H1 (cell line): Measurements from ENCODE around the gene MAK. TPM values are rescaled to one million over a fixed set of nuclear protein-coding genes. Genes with fewer than 3 reads are reported as not detected.

Experiments used
- CTCF ChIA-PET: fragments of 300-600 bp; sonication (Branson Sonifier 250); formaldehyde crosslinking; loops from one replicate; lab custom pipeline; 2021; ENCODE audit not compliant: partially characterized antibody; lab: Charles Lee
- POLR2A ChIA-PET: fragments of 300-600 bp; sonication (Branson Sonifier 250); formaldehyde crosslinking; loops from one replicate; lab custom pipeline; 2021; ENCODE audit warnings: inconsistent platforms; ENCODE audit not compliant: partially characterized antibody; lab: Charles Lee
- DNase-seq, 2 experiments: peaks; one replicate each; pipeline versions ENCODE4 v3.0.0 to v3.0.0-alpha.2; 2010 to 2022; ENCODE audit warnings: low spot score in 2 of 2, low read depth in 1 of 2, mixed read lengths in 1 of 2
- FAIRE-seq: peaks from 2 replicates; lab custom pipeline; 2011; peaks lifted over from hg19 to GRCh38; lab: Jason Lieb, UNC
- H2AFZ ChIP-seq: 2 replicates; pipeline ENCODE4 v1.8.1; 2012; ENCODE audit warnings: low read length, inconsistent platforms
- H2AK5ac ChIP-seq: 2 replicates; pipeline ENCODE4 v1.6.1; 2013; ENCODE audit warnings: low read depth, low read length
- H2BK120ac ChIP-seq: replicated peaks from 2 replicates; pipeline ENCODE3; 2013; ENCODE audit warnings: low read depth, low read length, inconsistent platforms
- H2BK12ac ChIP-seq: 2 replicates; pipeline ENCODE4 v1.6.1; 2013; ENCODE audit warnings: low read depth, low read length
- H2BK15ac ChIP-seq: 2 replicates; pipeline ENCODE4 v1.6.1; 2013; ENCODE audit warnings: low read length
- H2BK20ac ChIP-seq: 2 replicates; pipeline ENCODE4 v1.6.1; 2013; ENCODE audit warnings: low read length
- H2BK5ac ChIP-seq: 2 replicates; pipeline ENCODE4 v1.6.1; 2013; ENCODE audit warnings: low read depth, low read length
- H3K14ac ChIP-seq: 2 replicates; pipeline ENCODE4 v1.6.1; 2013; ENCODE audit warnings: inconsistent platforms; ENCODE audit not compliant: insufficient read length
- H3K18ac ChIP-seq: 2 replicates; pipeline ENCODE4 v1.6.1; 2013; ENCODE audit warnings: low read length; ENCODE audit errors: extremely low read depth
- H3K23ac ChIP-seq: 2 replicates; pipeline ENCODE4 v1.6.1; 2013; ENCODE audit warnings: inconsistent platforms; ENCODE audit not compliant: insufficient read length
- H3K23me2 ChIP-seq: 2 replicates; pipeline ENCODE4 v1.6.1; 2013; ENCODE audit warnings: low read depth, low read length
- H3K27ac ChIP-seq: 2 replicates; pipeline ENCODE4 v1.6.1; 2011; ENCODE audit warnings: low read depth, low read length, inconsistent platforms
- H3K27me3 ChIP-seq, 4 experiments: replicated peaks in 1 of 4; 1 replicate in 1 of 4; 2 replicates in 3 of 4; pipeline versions ENCODE4 v1.6.1 to v1.8.1; 2011 to 2013; ENCODE audit warnings: low read length in 3 of 4, mild to moderate bottlenecking in 3 of 4, inconsistent platforms in 2 of 4, mixed read lengths in 2 of 4, moderate library complexity in 1 of 4; ENCODE audit not compliant: control insufficient read depth in 3 of 4, insufficient read depth in 3 of 4; ENCODE audit errors: extremely low read depth in 1 of 4
- H3K36me3 ChIP-seq, 4 experiments: 2 replicates each; pipeline versions ENCODE4 v1.6.1 to v1.8.1; 2011 to 2013; ENCODE audit warnings: mild to moderate bottlenecking in 4 of 4, low read length in 3 of 4, moderate library complexity in 2 of 4, control low read depth in 1 of 4, inconsistent platforms in 1 of 4; ENCODE audit not compliant: insufficient read depth in 4 of 4, control insufficient read depth in 2 of 4
- H3K4ac ChIP-seq: replicated peaks from 2 replicates; pipeline ENCODE3; 2013; ENCODE audit warnings: low read length, low read depth, mixed read lengths, inconsistent platforms; ENCODE audit not compliant: insufficient read length
- H3K4me1 ChIP-seq, 4 experiments: replicated peaks in 1 of 4; 1 replicate in 1 of 4; 2 replicates in 3 of 4; pipeline versions ENCODE4 v1.6.1 to v1.8.1; 2011 to 2013; ENCODE audit warnings: low read length in 3 of 4, inconsistent platforms in 2 of 4, mixed read lengths in 1 of 4; ENCODE audit not compliant: insufficient read depth in 4 of 4, control insufficient read depth in 3 of 4
- H3K4me2 ChIP-seq, 2 experiments: 2 replicates each; pipeline versions ENCODE4 v1.6.1 to v1.8.1; 2011 to 2013; ENCODE audit warnings: low read depth in 2 of 2, low read length in 2 of 2, control low read depth in 1 of 2, inconsistent platforms in 1 of 2, mild to moderate bottlenecking in 1 of 2; ENCODE audit not compliant: insufficient read depth in 1 of 2
- H3K4me3 ChIP-seq, 4 experiments: fragments of 200-600, 300-600 bp in 1 of 4; sonication (generic), shearing (Covaris generic), sonication (Bioruptor Twin) in 1 of 4; 2 replicates each; pipeline versions ENCODE4 v1.5.1 to v1.8.1; 2011 to 2016; ENCODE audit warnings: low read length in 4 of 4, low read depth in 3 of 4, control low read depth in 2 of 4, inconsistent platforms in 2 of 4, mild to moderate bottlenecking in 2 of 4, mixed read lengths in 1 of 4, moderate library complexity in 1 of 4; ENCODE audit not compliant: insufficient read depth in 2 of 4; ENCODE audit errors: extremely low read depth in 1 of 4
- H3K56ac ChIP-seq: replicated peaks from 2 replicates; pipeline ENCODE3; 2013; ENCODE audit warnings: low read depth, mild to moderate bottlenecking, mixed read lengths, low read length, inconsistent platforms; ENCODE audit not compliant: insufficient read length
- H3K79me1 ChIP-seq: 2 replicates; pipeline ENCODE4 v1.6.1; 2013; ENCODE audit warnings: low read depth, low read length, control low read depth
- H3K79me2 ChIP-seq, 2 experiments: 2 replicates each; pipeline versions ENCODE4 v1.6.1 to v1.8.1; 2012 to 2013; ENCODE audit warnings: low read length in 2 of 2, mild to moderate bottlenecking in 2 of 2, inconsistent platforms in 1 of 2; ENCODE audit not compliant: insufficient read depth in 2 of 2, control insufficient read depth in 1 of 2
- H3K9ac ChIP-seq, 4 experiments: replicated peaks in 1 of 4; 1 replicate in 1 of 4; 2 replicates in 3 of 4; pipeline versions ENCODE4 v1.6.1 to v1.8.1; 2011 to 2013; ENCODE audit warnings: low read depth in 3 of 4, low read length in 3 of 4, control low read depth in 2 of 4, mild to moderate bottlenecking in 2 of 4, moderate library complexity in 2 of 4, inconsistent platforms in 1 of 4; ENCODE audit errors: extremely low read depth in 1 of 4
- H3K9me3 ChIP-seq, 2 experiments: 2 replicates each; pipeline versions ENCODE4 v1.6.1 to v1.8.1; 2012 to 2013; ENCODE audit warnings: mild to moderate bottlenecking in 2 of 2, moderate library complexity in 2 of 2, control low read depth in 1 of 2, inconsistent platforms in 1 of 2, low read depth in 1 of 2, low read length in 1 of 2, mixed read lengths in 1 of 2; ENCODE audit not compliant: insufficient read depth in 2 of 2
- H4K20me1 ChIP-seq, 2 experiments: replicated peaks in 1 of 2; 2 replicates each; pipeline versions ENCODE3 to v1.8.1; 2011 to 2013; ENCODE audit warnings: inconsistent platforms in 2 of 2, low read length in 2 of 2, mild to moderate bottlenecking in 1 of 2; ENCODE audit not compliant: insufficient read depth in 2 of 2, control insufficient read depth in 1 of 2
- H4K5ac ChIP-seq: 2 replicates; pipeline ENCODE4 v1.6.1; 2013; ENCODE audit warnings: low read length, low read depth, mixed read lengths, inconsistent platforms; ENCODE audit not compliant: insufficient read length
- H4K8ac ChIP-seq: 2 replicates; pipeline ENCODE4 v1.8.0; 2013; ENCODE audit warnings: mild to moderate bottlenecking, moderate library complexity, low read length, inconsistent platforms; ENCODE audit not compliant: insufficient read depth; ENCODE audit errors: extremely low read depth
- H4K91ac ChIP-seq: replicated peaks from 2 replicates; pipeline ENCODE3; 2013; ENCODE audit warnings: low read length, mixed read lengths, inconsistent platforms; ENCODE audit not compliant: insufficient read length
- KDM1A ChIP-seq: fragments of 200-600, 300-600 bp; sonication (generic); IDR thresholded peaks from 2 replicates; pipeline ENCODE4 v1.7.1; 2016; ENCODE audit warnings: mild to moderate bottlenecking, low read length, borderline replicate concordance
- KDM5A ChIP-seq: fragments of 200-600 bp; IDR thresholded peaks from 2 replicates; pipeline ENCODE4 v1.7.1; 2012; ENCODE audit warnings: mild to moderate bottlenecking, low read length, inconsistent platforms, mixed read lengths
- POLR2A ChIP-seq, 2 experiments: IDR thresholded peaks; 1 replicate in 1 of 2; 2 replicates in 1 of 2; pipeline ENCODE4 v1.6.1; 2011; ENCODE audit warnings: low read depth in 2 of 2, low read length in 2 of 2, mild to moderate bottlenecking in 2 of 2; ENCODE audit errors: control extremely low read depth in 1 of 2
- RXRA ChIP-seq: IDR thresholded peaks from 2 replicates; pipeline ENCODE4 v1.6.1; 2011; ENCODE audit warnings: low read depth, mild to moderate bottlenecking, low read length, moderate library complexity; ENCODE audit not compliant: insufficient read depth
- TEAD4 ChIP-seq: IDR thresholded peaks from 2 replicates; pipeline ENCODE4 v1.6.1; 2012; ENCODE audit warnings: low read depth, low read length, inconsistent platforms, mixed read lengths
- YY1 ChIP-seq: IDR thresholded peaks from 2 replicates; pipeline ENCODE4 v1.6.1; 2011; ENCODE audit warnings: low read depth, mild to moderate bottlenecking, low read length
- WGBS, 2 experiments: shearing (Covaris generic) in 1 of 2; methylation state at CpG; one replicate each; pipeline versions ENCODE4 v1.1.6 to v1.1.7; 2013 to 2015; ENCODE audit warnings: low lambda C conversion rate in 2 of 2, mixed read lengths in 2 of 2, inconsistent platforms in 1 of 2, low coverage in 1 of 2, missing lambda C conversion rate in 1 of 2; ENCODE audit not compliant: insufficient replicate concordance in 2 of 2, insufficient coverage in 1 of 2, insufficient read length in 1 of 2; ENCODE audit errors: extremely low coverage in 1 of 2, missing lambda C conversion rate in 1 of 2; 5-methylcytosine and 5-hydroxymethylcytosine counted together
- polyA plus RNA-seq, 7 experiments: library from polyadenylated mRNA; depleted of rRNA in 3 of 7; stranded (reverse) in 5 of 7; unstranded in 2 of 7; fragments of >200 nt in 5 of 7; fragments of 200-250 nt in 2 of 7; gene quantifications; 1 replicate in 5 of 7; 2 replicates in 1 of 7; 4 replicates in 1 of 7; pipeline versions ENCODE4 v1.2.1 to v1.2.3, GENCODE V29; 2011 to 2013; ENCODE audit warnings: missing spikeins in 2 of 7, mixed read lengths in 2 of 7
- total RNA-seq: library from RNA; stranded (reverse); fragmentation: NEBNext Ultra II Directional; extraction: Animal tissue kit (Norgen Biotek cat#: 25700); gene quantifications from 2 replicates; pipeline ENCODE4 v1.2.1, GENCODE V29; 2021

The MAK gene
- total and polyA plus RNA-seq, 2 of the 8 experiments (the other 6 are each of a cell fraction or from before 2014, with no cell fraction given), result 0.08 to 0.37 TPM

DNA sequence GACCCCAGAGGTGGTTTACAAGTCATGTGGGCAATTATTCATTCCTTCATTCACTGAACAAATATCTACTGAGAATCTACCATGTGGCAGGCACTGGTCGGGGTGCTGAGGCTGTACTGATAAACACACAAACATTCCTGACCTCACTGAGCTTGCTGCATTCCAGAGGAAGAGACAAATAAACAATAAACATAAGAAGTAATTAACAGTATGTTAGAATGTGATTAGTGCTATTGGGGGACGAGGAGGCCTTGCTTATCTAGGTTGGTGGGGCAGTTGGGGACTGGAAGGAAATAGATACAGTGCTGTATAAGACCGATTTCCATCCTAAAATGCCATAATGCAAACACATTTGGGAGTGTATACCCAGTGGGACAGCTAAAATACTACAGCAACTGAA is 44.1 kb downstream of the MAK start:
- 86% methylated on average over 3 of the region's 3 CpGs; no CpG with 5 or more reads in 1 of the 2 experiments for WGBS, 2 experiments
- CTCF ChIA-PET, result interaction anchor here (0.6 to 4.1 kb wide), 5 partner anchors 8 to 316 kb away, joined by 3 to 14 read pairs (median 9); no protein-coding TSS in a partner anchor
- no peak overlapping the region for H4K8ac ChIP-seq

More for the DNA sequence above, 44.1 kb downstream of the MAK start:
- Histone ChIP-seq H3K27ac (no peak overlapping the region), H3K9me3 (no peaks in the 10 kb centered on the region), H3K4ac (no peak overlapping the region), H3K4me2 (no peak overlapping the region), H3K18ac (no peak overlapping the region), H2BK12ac (no peak overlapping the region), H2BK120ac (no peak overlapping the region), H4K5ac (no peak overlapping the region), H3K36me3 (0 out of 8 replicates have a peak, but pooled peaks cover 0 to 3% (median 0%) of the 10 kb centered on the region in 4 experiments), H2AFZ (no peak overlapping the region), H3K23ac (no peak overlapping the region), H2BK15ac (no peak overlapping the region), H3K14ac (no peak overlapping the region), H2BK20ac (no peak overlapping the region), H2BK5ac (no peak overlapping the region), H2AK5ac (no peak overlapping the region), H3K4me1 (no peaks in the 10 kb centered on the region), H3K9ac (no peak overlapping the region), H3K27me3 (no peaks in the 10 kb centered on the region), H3K4me3 (no peak overlapping the region), H3K56ac (no peak overlapping the region), H3K79me1 (no peaks in the 10 kb centered on the region), H3K79me2 (no peaks in the 10 kb centered on the region), H3K23me2 (no peaks in the 10 kb centered on the region), H4K20me1 (peaks cover 0 to 2% of the 10 kb centered on the region in 2 experiments), H4K91ac (no peak overlapping the region)
- DNase-seq (no peak), FAIRE-seq (no peak)
- TF ChIP-seq POLR2A (IDR thresholded peaks at IDR 0.05; ENCODE audit: control extremely low read depth in 1 of 2, low read depth in 2 of 2, low read length in 2 of 2), result no peak
- no peak for TF ChIP-seq RXRA
- TF ChIP-seq KDM5A, result no peak
- no peak for TF ChIP-seq YY1
- TF ChIP-seq TEAD4, result 0 out of 2 replicates have a peak, but pooled peaks have one; percentile 5
- no peak for TF ChIP-seq KDM1A
- POLR2A ChIA-PET, result no interaction called here
